Neuronal stem cell (in vitro differentiated cells): Measurements from ENCODE around the gene MYL5.

Source experiments
- DNase-seq: peaks from one replicate; pipeline ENCODE4 v3.0.0-alpha.2; 2013; ENCODE audit warnings: low spot score
- H2AFZ ChIP-seq: one replicate; pipeline ENCODE4 v1.6.1; 2013; ENCODE audit warnings: mild to moderate bottlenecking, low read length, inconsistent platforms
- H2AK5ac ChIP-seq: 2 replicates; pipeline ENCODE4 v1.6.1; 2013; ENCODE audit warnings: low read depth, mild to moderate bottlenecking, inconsistent platforms, low read length, moderate library complexity, mixed read lengths
- H2BK120ac ChIP-seq: 2 replicates; pipeline ENCODE4 v1.6.1; 2013; ENCODE audit warnings: low read depth, mild to moderate bottlenecking, inconsistent platforms, low read length, moderate library complexity, mixed read lengths
- H2BK12ac ChIP-seq: one replicate; pipeline ENCODE4 v1.6.1; 2013; ENCODE audit warnings: low read length, inconsistent platforms
- H2BK15ac ChIP-seq: 2 replicates; pipeline ENCODE4 v1.6.1; 2013; ENCODE audit warnings: mild to moderate bottlenecking, low read length, inconsistent platforms, mixed read lengths
- H2BK5ac ChIP-seq: one replicate; pipeline ENCODE4 v1.6.1; 2013; ENCODE audit warnings: inconsistent platforms, mild to moderate bottlenecking, low read length, moderate library complexity
- H3K14ac ChIP-seq: one replicate; pipeline ENCODE4 v1.6.1; 2013; ENCODE audit warnings: low read length, inconsistent platforms
- H3K18ac ChIP-seq: 2 replicates; pipeline ENCODE4 v1.6.1; 2013; ENCODE audit warnings: low read length, inconsistent platforms
- H3K23ac ChIP-seq: 2 replicates; pipeline ENCODE4 v1.6.1; 2013; ENCODE audit warnings: low read depth, mild to moderate bottlenecking, mixed read lengths, low read length, inconsistent platforms; ENCODE audit not compliant: poor library complexity
- H3K27ac ChIP-seq: replicated peaks from 3 replicates; pipeline ENCODE4 v1.5.1; 2013; ENCODE audit warnings: low read length, inconsistent platforms
- H3K27me3 ChIP-seq, 3 experiments: 2 replicates each; pipeline ENCODE4 v1.6.1; 2013; ENCODE audit warnings: low read length in 3 of 3, mild to moderate bottlenecking in 2 of 3, inconsistent platforms in 1 of 3, low read depth in 1 of 3, mixed read lengths in 1 of 3, moderate library complexity in 1 of 3; ENCODE audit not compliant: control insufficient read depth in 3 of 3, insufficient read depth in 3 of 3
- H3K36me3 ChIP-seq, 2 donors: replicated peaks in 1 of 2; 2 replicates each; pipeline ENCODE4 v1.6.1; 2013; ENCODE audit warnings: low read length in 2 of 2; ENCODE audit not compliant: control insufficient read depth in 2 of 2, insufficient read depth in 2 of 2
- H3K4ac ChIP-seq: 2 replicates; pipeline ENCODE4 v1.6.1; 2013; ENCODE audit warnings: inconsistent platforms, mild to moderate bottlenecking, low read length, moderate library complexity
- H3K4me1 ChIP-seq, 2 donors: 1 replicate in 1 of 2; 2 replicates in 1 of 2; pipeline ENCODE4 v1.6.1; 2013; ENCODE audit warnings: low read length in 2 of 2, low read depth in 1 of 2; ENCODE audit not compliant: control insufficient read depth in 2 of 2, insufficient read depth in 1 of 2
- H3K4me2 ChIP-seq: one replicate; pipeline ENCODE4 v1.6.1; 2013; ENCODE audit warnings: mild to moderate bottlenecking, low read length, inconsistent platforms; ENCODE audit not compliant: insufficient read depth, poor library complexity, severe bottlenecking
- H3K4me3 ChIP-seq, 2 donors: 2 replicates each; pipeline ENCODE4 v1.5.1; 2013; ENCODE audit warnings: low read length in 2 of 2, mild to moderate bottlenecking in 2 of 2, inconsistent platforms in 1 of 2, moderate library complexity in 1 of 2
- H3K79me1 ChIP-seq: one replicate; pipeline ENCODE4 v1.6.1; 2013; ENCODE audit warnings: low read depth, mild to moderate bottlenecking, inconsistent platforms, low read length, moderate library complexity
- H3K9ac ChIP-seq: one replicate; pipeline ENCODE4 v1.6.1; 2013; ENCODE audit warnings: mild to moderate bottlenecking, low read depth, low read length, inconsistent platforms; ENCODE audit not compliant: poor library complexity
- H3K9me3 ChIP-seq, 2 donors: replicated peaks in 1 of 2; 2 replicates each; pipeline versions ENCODE3 to v1.6.1; 2013; ENCODE audit warnings: low read length in 2 of 2, mild to moderate bottlenecking in 2 of 2, inconsistent platforms in 1 of 2, low read depth in 1 of 2, mixed read lengths in 1 of 2, moderate library complexity in 1 of 2; ENCODE audit not compliant: control insufficient read depth in 2 of 2, insufficient read depth in 1 of 2
- H4K8ac ChIP-seq: one replicate; pipeline ENCODE4 v1.6.1; 2013; ENCODE audit warnings: low read depth, mild to moderate bottlenecking, inconsistent platforms, low read length, moderate library complexity
- H4K91ac ChIP-seq: one replicate; pipeline ENCODE4 v1.6.1; 2013; ENCODE audit warnings: low read length, low read depth, mild to moderate bottlenecking, inconsistent platforms; ENCODE audit not compliant: poor library complexity
- WGBS, 2 donors: extraction: QIAGEN DNeasy Blood & Tissue Kit; methylation state at CpG; one replicate each; pipeline ENCODE4 v1.1.7; 2013; ENCODE audit warnings: missing lambda C conversion rate in 2 of 2, mixed read lengths in 1 of 2; ENCODE audit not compliant: insufficient read length in 2 of 2, insufficient replicate concordance in 1 of 2; ENCODE audit errors: extremely low coverage in 2 of 2; 5-methylcytosine and 5-hydroxymethylcytosine counted together

MYL5 gene

GRCh38 chr4:628821-629635 lies 45.3 kb upstream of the MYL5 start:
- WGBS, 2 donors: no CpG with 5 or more reads among the region's 27 CpGs
- no peak for DNase-seq
- H2BK15ac ChIP-seq: peak overlapping the region; percentile 16

GRCh38 chr4:629636-629914 lies 44.8 kb upstream of the MYL5 start:
- no peak overlapping the region for H4K91ac ChIP-seq
- no peak overlapping the region for H2BK12ac ChIP-seq
- H4K8ac ChIP-seq: no peak overlapping the region
- no peak overlapping the region for H2AFZ ChIP-seq
- peaks cover 0 to 12% (median 0%) of the 10 kb centered on the region in 3 experiments for H3K27me3 ChIP-seq
- no peak overlapping the region for H3K14ac ChIP-seq
- H3K23ac ChIP-seq: peak overlapping the region; percentile 61
- H3K18ac ChIP-seq: no peak overlapping the region
- H2BK120ac ChIP-seq: no peak overlapping the region
- peaks cover 0 to 10% of the 10 kb centered on the region in 2 donors for H3K4me1 ChIP-seq
- no peak overlapping the region for H3K4ac ChIP-seq
- H3K27ac ChIP-seq: no peak overlapping the region
- no peak for DNase-seq
- H2BK15ac ChIP-seq: no peak overlapping the region
- no peak overlapping the region for H3K9ac ChIP-seq
- no CpG with 5 or more reads among the region's 9 CpGs for WGBS, 2 donors
- no peak overlapping the region for H3K4me3 ChIP-seq
- peaks cover 2% of the 10 kb centered on the region for H3K79me1 ChIP-seq
- peak overlapping the region; percentile 28 for H2BK5ac ChIP-seq
- no peaks in the 10 kb centered on the region for H3K36me3 ChIP-seq
- no peak overlapping the region for H3K4me2 ChIP-seq
- peak overlapping the region; percentile 19 for H2AK5ac ChIP-seq
- peaks cover 4 to 11% of the 10 kb centered on the region in 2 donors for H3K9me3 ChIP-seq

More at GRCh38 chr4:628821-629635, 45.3 kb upstream of the MYL5 start:
- Histone ChIP-seq H3K36me3 (no peaks in the 10 kb centered on the region), H4K8ac (no peak overlapping the region), H2AFZ (no peak overlapping the region), H3K4me2 (no peak overlapping the region), H4K91ac (no peak overlapping the region), H3K18ac (peak overlapping the region; percentile 68), H3K4ac (no peak overlapping the region), H2AK5ac (peak overlapping the region; percentile 56), H3K23ac (peak overlapping the region; percentile 61), H3K79me1 (peaks cover 2% of the 10 kb centered on the region), H3K14ac (no peak overlapping the region), H2BK5ac (peak overlapping the region; percentile 28), H3K9me3 (peaks cover 4 to 11% of the 10 kb centered on the region in 2 donors), H3K27ac (no peak overlapping the region), H2BK120ac (no peak overlapping the region), H3K4me1 (peaks cover 3 to 16% of the 10 kb centered on the region in 2 donors), H3K27me3 (peaks cover 0 to 12% (median 2%) of the 10 kb centered on the region in 3 experiments), H3K4me3 (no peak overlapping the region), H2BK12ac (peak overlapping the region; percentile 43), H3K9ac (peak overlapping the region; percentile 30)

DNA sequence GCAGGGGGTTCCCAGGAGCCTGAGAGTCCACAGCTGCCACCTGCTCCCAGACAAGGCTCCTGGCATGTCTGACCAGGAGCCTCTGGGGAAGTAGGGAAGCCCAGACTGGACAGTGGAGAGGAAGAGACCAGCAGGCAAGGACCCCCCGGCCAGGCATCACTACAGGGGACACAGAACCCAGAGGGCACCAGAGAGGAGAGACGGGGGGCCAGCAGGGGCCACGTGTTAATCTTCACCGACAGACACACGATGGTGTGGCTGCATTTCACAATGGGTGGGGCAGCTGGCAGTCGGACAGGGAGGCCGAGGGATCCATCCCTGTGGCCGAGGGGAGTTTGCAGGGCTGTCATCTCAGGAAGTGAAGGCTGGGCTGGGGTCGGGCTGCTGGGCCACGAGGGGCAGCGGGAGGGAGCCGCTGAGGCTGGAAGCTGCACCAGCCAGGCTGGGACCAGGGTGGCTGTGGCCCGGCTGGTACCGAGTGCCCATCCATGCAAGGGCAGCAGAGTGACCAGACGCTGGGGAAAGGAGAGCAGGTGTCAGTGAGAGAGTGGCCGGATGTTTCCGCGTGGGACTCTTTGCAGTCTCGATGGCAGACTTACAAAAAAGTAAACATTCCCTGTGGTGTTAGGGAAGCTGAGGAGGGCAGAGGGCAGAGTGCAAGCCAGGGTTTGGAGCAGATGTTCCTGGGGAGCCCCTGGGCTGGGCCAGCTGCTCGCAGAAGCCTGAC lies 44.3 kb upstream of the MYL5 start:
- Histone ChIP-seq H4K91ac (no peak overlapping the region), H4K8ac (no peak overlapping the region), H3K9me3 (peaks cover 4 to 11% of the 10 kb centered on the region in 2 donors), H2BK12ac (peak overlapping the region; percentile 41), H3K23ac (peak overlapping the region; percentile 61), H2AK5ac (peak overlapping the region; percentile 19), H3K9ac (peak overlapping the region; percentile 70), H2AFZ (no peak overlapping the region), H3K27ac (no peak overlapping the region), H3K4me3 (no peak overlapping the region), H3K79me1 (peaks cover 2% of the 10 kb centered on the region), H3K14ac (peak overlapping the region; percentile 4), H2BK5ac (peak overlapping the region; percentile 28), H3K4me2 (no peak overlapping the region), H3K18ac (peak overlapping the region; percentile 76), H3K4ac (no peak overlapping the region), H2BK15ac (no peak overlapping the region), H2BK120ac (no peak overlapping the region), H3K27me3 (peaks cover 0 to 12% (median 0%) of the 10 kb centered on the region in 3 experiments), H3K4me1 (peaks cover 0 to 5% of the 10 kb centered on the region in 2 donors), H3K36me3 (no peaks in the 10 kb centered on the region)
- no peak for DNase-seq
- WGBS, 2 donors: no CpG with 5 or more reads among the region's 20 CpGs

DNA sequence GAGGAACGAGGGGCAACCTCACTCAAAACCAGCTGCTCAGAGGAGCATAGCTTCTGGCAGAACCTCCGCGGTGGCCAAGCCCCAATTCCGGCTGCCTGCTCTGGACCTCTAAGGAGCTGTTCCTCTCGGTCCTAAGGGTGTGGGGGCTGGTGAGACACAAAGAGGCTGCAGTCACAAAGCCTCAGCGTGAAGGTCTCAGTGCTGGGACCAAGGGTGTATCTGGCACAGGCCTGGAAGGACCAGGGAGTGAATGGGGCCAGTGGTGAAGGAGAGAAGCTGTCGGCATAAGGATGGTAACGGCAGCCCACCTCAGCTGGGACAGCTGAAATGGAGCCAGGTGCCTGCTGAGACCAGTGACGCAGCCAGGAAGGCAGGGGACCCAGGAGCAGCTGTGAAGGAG lies 43.7 kb upstream of the MYL5 start:
- H3K27me3 ChIP-seq: peaks cover 0 to 12% (median 0%) of the 10 kb centered on the region in 3 experiments
- H3K18ac ChIP-seq: no peak overlapping the region
- no peak overlapping the region for H3K4me2 ChIP-seq
- H2BK12ac ChIP-seq: no peak overlapping the region
- no peak overlapping the region for H3K14ac ChIP-seq
- no peak overlapping the region for H3K27ac ChIP-seq
- H3K4me3 ChIP-seq: no peak overlapping the region
- H4K8ac ChIP-seq: no peak overlapping the region
- H2BK15ac ChIP-seq: no peak overlapping the region
- no peak overlapping the region for H2BK120ac ChIP-seq
- peaks cover 0 to 2% of the 10 kb centered on the region in 2 donors for H3K4me1 ChIP-seq
- no peak overlapping the region for H3K4ac ChIP-seq
- H2BK5ac ChIP-seq: no peak overlapping the region
- no peak overlapping the region for H3K9ac ChIP-seq
- H3K23ac ChIP-seq: peak overlapping the region; percentile 58
- no peak overlapping the region for H4K91ac ChIP-seq
- no peaks in the 10 kb centered on the region for H3K36me3 ChIP-seq
- WGBS, 2 donors: no CpG with 5 or more reads among the region's 9 CpGs
- no peak for DNase-seq
- peaks cover 4 to 11% of the 10 kb centered on the region in 2 donors for H3K9me3 ChIP-seq
- H2AK5ac ChIP-seq: peak overlapping the region; percentile 19
- H2AFZ ChIP-seq: no peak overlapping the region
- peaks cover 2% of the 10 kb centered on the region for H3K79me1 ChIP-seq
